ES-I3 (cell line): Measurements from ENCODE around the gene AFAP1.

ENCODE experiments used
- H3K36me3 ChIP-seq: 2 replicates; pipeline ENCODE4 v1.6.1; 2013; ENCODE audit warnings: mild to moderate bottlenecking, low read length, control low read depth, moderate library complexity; ENCODE audit not compliant: insufficient read depth
- H3K4me1 ChIP-seq: 2 replicates; pipeline ENCODE4 v1.6.1; 2013; ENCODE audit warnings: mild to moderate bottlenecking, control low read depth, low read length; ENCODE audit not compliant: insufficient read depth
- H3K9ac ChIP-seq: 2 replicates; pipeline ENCODE4 v1.6.1; 2013; ENCODE audit warnings: low read depth, mild to moderate bottlenecking, low read length, moderate library complexity
- H3K9me3 ChIP-seq: 2 replicates; pipeline ENCODE4 v1.6.1; 2013; ENCODE audit warnings: mild to moderate bottlenecking, low read length, moderate library complexity; ENCODE audit not compliant: control insufficient read depth, insufficient read depth

Gene AFAP1

GRCh38 chr4:7767966-7768365 lies 171.7 kb downstream of the AFAP1 start:
- Histone ChIP-seq H3K9ac (no peak overlapping the region), H3K4me1 (no peaks in the 10 kb centered on the region), H3K36me3 (peaks cover 35% of the 10 kb centered on the region), H3K9me3 (no peaks in the 10 kb centered on the region)

- Histone ChIP-seq H3K9me3 (no peaks in the 10 kb centered on the region), H3K9ac (no peak overlapping the region), H3K36me3 (peaks cover 33% of the 10 kb centered on the region), H3K4me1 (no peaks in the 10 kb centered on the region)
These were observed 172.1 kb downstream of the AFAP1 start for GRCh38 chr4:7767526-7767925.

GRCh38 chr4:7766661-7767345 lies 172.9 kb downstream of the AFAP1 start:
- peaks cover 30% of the 10 kb centered on the region for H3K36me3 ChIP-seq
- H3K4me1 ChIP-seq: no peaks in the 10 kb centered on the region
- H3K9ac ChIP-seq: no peak overlapping the region
- no peaks in the 10 kb centered on the region for H3K9me3 ChIP-seq

- Histone ChIP-seq H3K9me3 (no peaks in the 10 kb centered on the region), H3K36me3 (peaks cover 34% of the 10 kb centered on the region), H3K9ac (no peak overlapping the region), H3K4me1 (no peaks in the 10 kb centered on the region)
These were observed 173.6 kb downstream of the AFAP1 start for GRCh38 chr4:7766086-7766485.

- Histone ChIP-seq H3K4me1 (no peaks in the 10 kb centered on the region), H3K9ac (no peak overlapping the region), H3K36me3 (peaks cover 38% of the 10 kb centered on the region), H3K9me3 (no peaks in the 10 kb centered on the region)
These were observed 174.0 kb downstream of the AFAP1 start for GRCh38 chr4:7765666-7766065.

GRCh38 chr4:7764466-7764865 lies 175.2 kb downstream of the AFAP1 start:
- H3K9ac ChIP-seq: no peak overlapping the region
- peaks cover 32% of the 10 kb centered on the region for H3K36me3 ChIP-seq
- no peaks in the 10 kb centered on the region for H3K9me3 ChIP-seq
- H3K4me1 ChIP-seq: no peaks in the 10 kb centered on the region

- no peak overlapping the region for H3K9ac ChIP-seq
- H3K4me1 ChIP-seq: no peaks in the 10 kb centered on the region
- H3K9me3 ChIP-seq: no peaks in the 10 kb centered on the region
- peaks cover 29% of the 10 kb centered on the region for H3K36me3 ChIP-seq
These were observed 175.9 kb downstream of the AFAP1 start for GRCh38 chr4:7763788-7764187.

- peaks cover 29% of the 10 kb centered on the region for H3K36me3 ChIP-seq
- H3K9ac ChIP-seq: no peak overlapping the region
- H3K9me3 ChIP-seq: no peaks in the 10 kb centered on the region
- no peaks in the 10 kb centered on the region for H3K4me1 ChIP-seq
These were observed 176.6 kb downstream of the AFAP1 start for GRCh38 chr4:7763106-7763505.

GRCh38 chr4:7762376-7763030 lies 177.2 kb downstream of the AFAP1 start:
- H3K9ac ChIP-seq: no peak overlapping the region
- H3K4me1 ChIP-seq: no peaks in the 10 kb centered on the region
- H3K9me3 ChIP-seq: no peaks in the 10 kb centered on the region
- H3K36me3 ChIP-seq: peaks cover 29% of the 10 kb centered on the region

- peaks cover 23% of the 10 kb centered on the region for H3K36me3 ChIP-seq
- no peak overlapping the region for H3K9ac ChIP-seq
- H3K4me1 ChIP-seq: no peaks in the 10 kb centered on the region
- H3K9me3 ChIP-seq: no peaks in the 10 kb centered on the region
These were observed 177.9 kb downstream of the AFAP1 start for GRCh38 chr4:7761720-7762119.

GRCh38 chr4:7761312-7761711 lies 178.3 kb downstream of the AFAP1 start:
- Histone ChIP-seq H3K36me3 (peaks cover 19% of the 10 kb centered on the region), H3K9ac (no peak overlapping the region), H3K4me1 (no peaks in the 10 kb centered on the region), H3K9me3 (no peaks in the 10 kb centered on the region)

GRCh38 chr4:7760706-7761105 lies 179.0 kb downstream of the AFAP1 start:
- Histone ChIP-seq H3K4me1 (no peaks in the 10 kb centered on the region), H3K9ac (no peak overlapping the region), H3K36me3 (peaks cover 14% of the 10 kb centered on the region), H3K9me3 (no peaks in the 10 kb centered on the region)

- Histone ChIP-seq H3K9ac (no peak overlapping the region), H3K9me3 (no peaks in the 10 kb centered on the region), H3K36me3 (peaks cover 14% of the 10 kb centered on the region), H3K4me1 (no peaks in the 10 kb centered on the region)
These were observed 179.4 kb downstream of the AFAP1 start for GRCh38 chr4:7760228-7760627.

- no peak overlapping the region for H3K9ac ChIP-seq
- peaks cover 14% of the 10 kb centered on the region for H3K36me3 ChIP-seq
- no peaks in the 10 kb centered on the region for H3K4me1 ChIP-seq
- no peaks in the 10 kb centered on the region for H3K9me3 ChIP-seq
These were observed 180.0 kb downstream of the AFAP1 start for GRCh38 chr4:7759635-7760034.

GRCh38 chr4:7759216-7759615 lies 180.4 kb downstream of the AFAP1 start:
- H3K36me3 ChIP-seq: peaks cover 14% of the 10 kb centered on the region
- no peaks in the 10 kb centered on the region for H3K4me1 ChIP-seq
- no peaks in the 10 kb centered on the region for H3K9me3 ChIP-seq
- no peak overlapping the region for H3K9ac ChIP-seq
